Type B pancreatic cell (in vitro differentiated cells): ENCODE measurements around the gene FBP1. TPM values are rescaled to one million over a fixed set of nuclear protein-coding genes. Genes with fewer than 3 reads are reported as not detected.
A peak's percentile ranks its signal among the peaks of the same experiment; 100 is the strongest.

ENCODE experiments used
- DNase-seq: peaks from one replicate; pipeline ENCODE4 v3.0.0; 2021; ENCODE audit warnings: mixed read lengths; ENCODE audit not compliant: unreplicated experiment; ENCODE audit errors: extremely low spot score
- H3K27ac Mint-ChIP-seq: 2 replicates; pipeline ENCODE4 v1.8.0; 2021; ENCODE audit warnings: mild to moderate bottlenecking, mixed read lengths
- H3K27me3 Mint-ChIP-seq: 2 replicates; pipeline ENCODE4 v1.8.0; 2021; ENCODE audit warnings: mixed read lengths
- H3K36me3 Mint-ChIP-seq: 2 replicates; pipeline ENCODE4 v1.8.0; 2021; ENCODE audit warnings: mixed read lengths
- H3K4me1 Mint-ChIP-seq: one replicate; pipeline ENCODE4 v1.8.0; 2021; ENCODE audit warnings: mixed read lengths; ENCODE audit not compliant: unreplicated experiment
- H3K4me3 Mint-ChIP-seq: 2 replicates; pipeline ENCODE4 v1.8.0; 2021; ENCODE audit warnings: mild to moderate bottlenecking, mixed read lengths
- H3K9me3 Mint-ChIP-seq: 2 replicates; pipeline ENCODE4 v1.8.0; 2021; ENCODE audit warnings: mixed read lengths
- CTCF ChIP-seq: fragments of 200-600 bp; sonication (generic); conservative IDR thresholded peaks from 2 replicates; pipeline ENCODE4 v1.5.0; 2021; ENCODE audit warnings: antibody characterized with exemption, mild to moderate bottlenecking
- total RNA-seq: library from RNA; stranded (reverse); gene quantifications from 2 replicates; pipeline ENCODE4 v1.2.1, GENCODE V29; 2021; ENCODE audit warnings: low replicate concordance

FBP1 gene
- total RNA-seq, 1 donor from 2014 or later: 25.9 TPM

GRCh38 chr9:94606646-94607422, 32.5 kb downstream of the FBP1 start:
- no peak overlapping the region for H3K4me3 Mint-ChIP-seq
- TF ChIP-seq CTCF: no peak
- H3K9me3 Mint-ChIP-seq: no peaks in the 10 kb centered on the region
- peaks cover 31% of the 10 kb centered on the region for H3K4me1 Mint-ChIP-seq
- H3K27me3 Mint-ChIP-seq: peaks cover 3% of the 10 kb centered on the region
- H3K36me3 Mint-ChIP-seq: no peaks in the 10 kb centered on the region
- peak overlapping the region; percentile 52 for H3K27ac Mint-ChIP-seq
- no peak for DNase-seq

- TF ChIP-seq CTCF: peak; percentile 80
- Mint-ChIP-seq H3K4me3 (peak overlapping the region; percentile 20), H3K36me3 (no peaks in the 10 kb centered on the region), H3K27ac (peak overlapping the region; percentile 55), H3K9me3 (no peaks in the 10 kb centered on the region), H3K27me3 (no peaks in the 10 kb centered on the region), H3K4me1 (peaks cover 20% of the 10 kb centered on the region)
- peak; percentile 79 for DNase-seq
Observed at GRCh38 chr9:94603259-94604160, 35.8 kb downstream of the FBP1 start.

GRCh38 chr9:94602666-94603065, 36.7 kb downstream of the FBP1 start:
- H3K27ac Mint-ChIP-seq: no peak overlapping the region
- H3K27me3 Mint-ChIP-seq: no peaks in the 10 kb centered on the region
- no peak overlapping the region for H3K4me3 Mint-ChIP-seq
- no peaks in the 10 kb centered on the region for H3K9me3 Mint-ChIP-seq
- H3K36me3 Mint-ChIP-seq: no peaks in the 10 kb centered on the region
- H3K4me1 Mint-ChIP-seq: peaks cover 19% of the 10 kb centered on the region
- TF ChIP-seq CTCF: no peak
- DNase-seq: no peak

GRCh38 chr9:94600715-94601114, 38.6 kb downstream of the FBP1 start:
- no peak for DNase-seq
- no peak for TF ChIP-seq CTCF
- Mint-ChIP-seq H3K4me1 (peaks cover 10% of the 10 kb centered on the region), H3K36me3 (no peaks in the 10 kb centered on the region), H3K27me3 (peaks cover 4% of the 10 kb centered on the region), H3K4me3 (no peak overlapping the region), H3K27ac (no peak overlapping the region), H3K9me3 (no peaks in the 10 kb centered on the region)

GRCh38 chr9:94600258-94600657, 39.1 kb downstream of the FBP1 start:
- Mint-ChIP-seq H3K27me3 (peaks cover 4% of the 10 kb centered on the region), H3K4me1 (peaks cover 10% of the 10 kb centered on the region), H3K9me3 (no peaks in the 10 kb centered on the region), H3K36me3 (no peaks in the 10 kb centered on the region), H3K4me3 (no peak overlapping the region), H3K27ac (no peak overlapping the region)
- no peak for TF ChIP-seq CTCF
- no peak for DNase-seq
